NCI-H2081 treated with DMSO at 0.1 percent for 48 hours (cell line): ENCODE measurements around the gene AGRN.
"Not testable (repeated sequence)": the region's sequence is repeated elsewhere in the genome, so short reads cannot be mapped to it uniquely, and the experiment has no call there.

Source experiments
- DNase-seq: peaks from one replicate; lab custom pipeline; 2025; lab: John Stamatoyannopoulos, UW

The AGRN gene

GRCh38 chr1:1020000-1020404 lies at the start of gene AGRN:
Gene AGRN, plus strand, starts transcription at chr1:1020120. Its CDS starts 53 bp downstream, at chr1:1020173.
- no peak for DNase-seq

GRCh38 chr1:970242-970972 lies 49.5 kb upstream of the AGRN start:
- DNase-seq, result no peak

GRCh38 chr1:970973-971730 lies 48.8 kb upstream of the AGRN start:
- DNase-seq, result no peak

- no peak for DNase-seq
Observed at GRCh38 chr1:971751-972506, 48.0 kb upstream of the AGRN start.

GRCh38 chr1:972726-973458 lies 47.0 kb upstream of the AGRN start:
- no peak for DNase-seq

- DNase-seq, result no peak
Observed at GRCh38 chr1:973459-974292, 46.2 kb upstream of the AGRN start.

- no peak for DNase-seq
Observed at GRCh38 chr1:974293-974640, 45.7 kb upstream of the AGRN start.

GRCh38 chr1:974687-975328 lies 45.1 kb upstream of the AGRN start:
- DNase-seq, result no peak

GRCh38 chr1:975365-975764 lies 44.6 kb upstream of the AGRN start:
- no peak for DNase-seq

- no peak for DNase-seq
Observed at GRCh38 chr1:975896-976683, 43.8 kb upstream of the AGRN start.

- DNase-seq, result not testable (repeated sequence)
Observed at GRCh38 chr1:976791-977190, 43.1 kb upstream of the AGRN start.

- no peak for DNase-seq
Observed at GRCh38 chr1:978069-978834, 41.7 kb upstream of the AGRN start.

- no peak for DNase-seq
Observed at GRCh38 chr1:978835-979743, 40.8 kb upstream of the AGRN start.

GRCh38 chr1:979744-980072 lies 40.2 kb upstream of the AGRN start:
- no peak for DNase-seq

GRCh38 chr1:980137-980571 lies 39.8 kb upstream of the AGRN start:
- DNase-seq, result no peak

GRCh38 chr1:980602-981395 lies 39.1 kb upstream of the AGRN start:
- no peak for DNase-seq

- DNase-seq, result no peak
Observed at GRCh38 chr1:981491-981954, 38.4 kb upstream of the AGRN start.
